GM12892 (cell line): ENCODE results near the gene PGM1.

Experiments used
- POLR2AphosphoS5 ChIP-seq: IDR thresholded peaks from 2 replicates; pipeline ENCODE4 v1.6.1; 2011; ENCODE audit warnings: low read depth, low read length, control low read depth
- TAF1 ChIP-seq: IDR thresholded peaks from 2 replicates; pipeline ENCODE4 v1.6.1; 2011; ENCODE audit warnings: low read depth, mild to moderate bottlenecking, control low read depth, low read length, borderline replicate concordance

GRCh38 chr1:63599799-63600198, 6.6 kb downstream of the PGM1 start:
- TF ChIP-seq TAF1 (no peak), POLR2AphosphoS5 (no peak)
